K562 (cell line): ENCODE data around the gene KRT82. TPM values are rescaled to one million over a fixed set of nuclear protein-coding genes. Genes with fewer than 3 reads are reported as not detected.

ENCODE experiments used
- ATAC-seq: fragments of 200-7000 bp; cut with Tn5 transposase; 3 replicates; pipeline ENCODE4 v1.9.1; 2020; ENCODE audit warnings: moderate library complexity
- BruUV-seq: library from RNA; stranded (reverse); fragments of 400-500 nt; replicated peaks from 2 replicates; lab custom pipeline; 2021; lab: Mats Ljungman, UMichigan
- CTCF ChIA-PET: fragments of 300-600 bp; formaldehyde crosslinking; extraction: SDS; loops from one replicate; lab custom pipeline; 2021; ENCODE audit warnings: low intra/inter-chr PET ratio; lab: Yijun Ruan, JAX
- POLR2A ChIA-PET: fragments of 300-600, 350-650 bp; sonication (Branson Sonifier 250); formaldehyde crosslinking; extraction: SDS; loops from one replicate; lab custom pipeline; 2021; ENCODE audit warnings: antibody characterized with exemption, inconsistent platforms; lab: Yijun Ruan, JAX
- DNase-seq, 4 experiments: peaks; one replicate each; pipeline versions ENCODE4 v3.0.0 to v3.0.0-alpha.2; 2011 to 2018; ENCODE audit warnings: low spot score in 3 of 4, mixed read lengths in 3 of 4; ENCODE audit errors: extremely low read depth in 1 of 4
- FAIRE-seq: peaks from 2 replicates; lab custom pipeline; 2011; peaks lifted over from hg19 to GRCh38; lab: Jason Lieb, UNC
- H2AFZ ChIP-seq: 2 replicates; pipeline ENCODE4 v1.6.0; 2011; ENCODE audit warnings: low read depth, low read length, control low read depth, inconsistent platforms
- H3K27ac ChIP-seq: fragments of 200-600 bp; 3 replicates; pipeline ENCODE4 v1.8.0; 2011; ENCODE audit warnings: low read depth, mild to moderate bottlenecking, control low read depth, inconsistent platforms, low read length, moderate library complexity, mixed read lengths; ENCODE audit errors: extremely low read depth
- H3K27me3 ChIP-seq, 2 experiments: fragments of 300-600 bp in 1 of 2; 2 replicates in 1 of 2; 3 replicates in 1 of 2; pipeline versions ENCODE4 v1.6.0 to v1.8.0; 2011; ENCODE audit warnings: inconsistent platforms in 2 of 2, low read length in 2 of 2, mild to moderate bottlenecking in 1 of 2, mixed read lengths in 1 of 2, moderate library complexity in 1 of 2; ENCODE audit not compliant: control insufficient read depth in 2 of 2, insufficient read depth in 2 of 2
- H3K36me3 ChIP-seq: fragments of 300-600 bp; 3 replicates; pipeline ENCODE4 v1.8.0; 2011; ENCODE audit warnings: mild to moderate bottlenecking, low read length, inconsistent platforms; ENCODE audit not compliant: control insufficient read depth, insufficient read depth
- H3K4me1 ChIP-seq, 2 experiments: fragments of 200-600 bp in 1 of 2; replicated peaks in 1 of 2; 2 replicates in 1 of 2; 3 replicates in 1 of 2; pipeline versions ENCODE4 v1.5.1 to v1.8.0; 2011; ENCODE audit warnings: inconsistent platforms in 2 of 2, low read length in 2 of 2, mild to moderate bottlenecking in 1 of 2, mixed read lengths in 1 of 2, moderate library complexity in 1 of 2; ENCODE audit not compliant: control insufficient read depth in 2 of 2, insufficient read depth in 2 of 2
- H3K4me2 ChIP-seq: 2 replicates; pipeline ENCODE4 v1.6.1; 2011; ENCODE audit warnings: low read length, control low read depth, inconsistent platforms, mixed read lengths; ENCODE audit not compliant: insufficient read depth
- H3K4me3 ChIP-seq: fragments of 200-600 bp; sonication (generic), shearing (Covaris generic); 2 replicates; pipeline ENCODE4 v1.5.1; 2016; ENCODE audit warnings: control low read depth, inconsistent platforms
- H3K79me2 ChIP-seq: fragments of 200-600 bp; 3 replicates; pipeline ENCODE4 v1.8.0; 2011; ENCODE audit warnings: low read length, inconsistent platforms; ENCODE audit not compliant: control insufficient read depth, insufficient read depth
- H3K9ac ChIP-seq, 2 experiments: 2 replicates each; pipeline versions ENCODE4 v1.6.0 to v1.6.1; 2011; ENCODE audit warnings: low read depth in 2 of 2, low read length in 2 of 2, control low read depth in 1 of 2, inconsistent platforms in 1 of 2, mild to moderate bottlenecking in 1 of 2, mixed read lengths in 1 of 2; ENCODE audit not compliant: insufficient read depth in 1 of 2
- H3K9me1 ChIP-seq: one replicate; pipeline ENCODE4 v1.6.0; 2011; ENCODE audit warnings: inconsistent platforms, mild to moderate bottlenecking, low read length, moderate library complexity; ENCODE audit not compliant: control insufficient read depth, insufficient read depth
- H3K9me3 ChIP-seq: replicated peaks from 2 replicates; pipeline ENCODE4 v1.5.1; 2011; ENCODE audit warnings: low read depth, low read length, inconsistent platforms; ENCODE audit not compliant: control insufficient read depth, insufficient read depth
- H4K20me1 ChIP-seq: replicated peaks from 2 replicates; pipeline ENCODE4 v1.6.1; 2011; ENCODE audit warnings: low read length, inconsistent platforms, mixed read lengths; ENCODE audit not compliant: control insufficient read depth, insufficient read depth
- CBX3 ChIP-seq, 2 experiments: IDR thresholded peaks; 1 replicate in 1 of 2; 2 replicates in 1 of 2; pipeline ENCODE4 v1.6.1; 2012; ENCODE audit warnings: inconsistent platforms in 2 of 2, low read length in 2 of 2, borderline replicate concordance in 1 of 2, control low read depth in 1 of 2
- CTCF ChIP-seq, 3 experiments: IDR thresholded peaks in 2 of 3; conservative IDR thresholded peaks in 1 of 3; 2 replicates each; pipeline ENCODE4 v1.5.1; 2011 to 2012; ENCODE audit warnings: low read length in 3 of 3, mild to moderate bottlenecking in 3 of 3, control low read depth in 2 of 3, improper control_type of control experiment in 1 of 3, inconsistent platforms in 1 of 3, low read depth in 1 of 3, mixed read lengths in 1 of 3, moderate library complexity in 1 of 3; ENCODE audit not compliant: insufficient read depth in 2 of 3
- FOXJ2 ChIP-seq: fragments of 200-800 bp; sonication (Bioruptor generic); IDR thresholded peaks from 2 replicates; pipeline ENCODE4 v1.6.1; 2016; ENCODE audit warnings: missing genetic modification characterization, missing compliant biosample characterization
- WGBS: fragments of 100-300 bp; shearing (Covaris generic); methylation state at CpG from one replicate; pipeline ENCODE4 v1.1.6; 2016; ENCODE audit warnings: low coverage, mixed read lengths; ENCODE audit not compliant: insufficient coverage; ENCODE audit errors: missing lambda C conversion rate; 5-methylcytosine and 5-hydroxymethylcytosine counted together
- in situ Hi-C: fragments of 300-500 bp; cut with MboI; formaldehyde crosslinking; loops from 4 replicates; pipeline ENCODE4 v1.15.0; 2018; ENCODE audit warnings: inconsistent platforms, mixed read lengths
- intact Hi-C: fragments of 100-400 bp; cut with micrococcal nuclease; formaldehyde crosslinking; loops from 2 replicates; pipeline ENCODE4 v1.14.2; 2022
- polyA plus RNA-seq, 8 experiments: library from polyadenylated mRNA; depleted of rRNA in 4 of 8; stranded (reverse) in 5 of 8; unstranded in 3 of 8; fragments of >200 nt; fragmentation: Nextera tagmentation in 2 of 8; fragmentation: Illumina TruSeq in 1 of 8; extraction: Ambion mirVana in 2 of 8; extraction: Trizol in 1 of 8; gene quantifications; 2 replicates each; pipeline versions ENCODE4 v1.2.1 to v1.2.3, GENCODE V29; 2011 to 2014; ENCODE audit warnings: inconsistent platforms in 1 of 8, missing spikeins in 1 of 8
- total RNA-seq, 7 experiments: library from RNA; depleted of rRNA in 6 of 7; stranded (reverse); fragments of >200 nt in 6 of 7; fragmentation: Illumina TruSeq in 2 of 7; extraction: Trizol in 2 of 7; gene quantifications; 2 replicates each; pipeline versions ENCODE4 v1.2.1 to v1.2.3, GENCODE V29; 2011 to 2021; ENCODE audit warnings: low replicate concordance in 1 of 7
- TF ChIP-seq, protein P1 (sequence below): fragments of 450-650 bp; formaldehyde crosslinking; IDR thresholded peaks from 2 replicates; pipeline ENCODE4 v1.4.0; 2022; ENCODE audit warnings: missing genetic modification characterization

Gene KRT82
- total and polyA plus RNA-seq, 9 of the 15 experiments (the other 6 are each of a cell fraction or from before 2014, with no cell fraction given): not detected

- TF ChIP-seq FOXJ2 (tag): no peak
- no peak for TF ChIP-seq CBX3 (IDR thresholded peaks at IDR 0.05; ENCODE audit: borderline replicate concordance in 1 of 2, low read length in 2 of 2)
Observed at GRCh38 chr12:52363111-52363679, 42.9 kb downstream of the KRT82 start (continued).

DNA sequence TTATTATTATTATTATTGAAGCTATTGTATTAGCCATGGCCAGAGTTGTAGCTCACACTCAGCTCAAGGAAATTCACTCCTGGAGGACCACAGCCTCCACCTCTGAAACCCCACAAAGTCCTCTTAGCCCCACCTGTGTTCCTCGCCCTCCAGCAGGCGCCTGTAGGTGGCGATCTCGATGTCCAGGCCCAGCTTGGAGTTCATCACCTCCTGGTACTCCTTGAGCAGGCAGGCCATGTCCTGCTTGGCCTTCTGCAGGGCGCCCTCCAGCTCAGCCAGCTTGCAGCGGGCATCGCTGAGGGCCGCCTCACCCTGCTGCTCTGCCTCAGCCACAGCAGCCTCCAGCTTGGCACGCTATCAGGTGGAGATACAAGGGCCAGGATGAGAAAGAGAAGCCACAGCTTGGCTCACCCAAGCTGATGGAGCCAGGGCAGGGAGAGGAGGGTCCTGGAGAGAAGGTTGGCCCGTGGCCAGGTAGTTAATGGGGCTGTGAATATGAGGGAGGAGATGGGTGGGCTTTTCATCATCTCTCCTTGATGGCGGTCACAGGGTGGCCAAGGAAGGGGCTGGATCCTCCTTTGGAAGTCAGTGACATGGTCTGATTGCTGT, 43.9 kb downstream of the KRT82 start:
- H3K27ac ChIP-seq: no peak overlapping the region
- H3K36me3 ChIP-seq: no peaks in the 10 kb centered on the region
- no TSS peak for BruUV-seq
- in situ Hi-C loops: no loop called here
- H3K9ac ChIP-seq: no peak overlapping the region
- intact Hi-C loops: loop anchor here (10.0 kb wide), 1 partner anchor 207 kb away; no protein-coding TSS in a partner anchor
- CTCF ChIA-PET: no interaction called here
- H3K4me3 ChIP-seq: no peak overlapping the region
- H2AFZ ChIP-seq: no peak overlapping the region
- no peaks in the 10 kb centered on the region for H3K79me2 ChIP-seq
- no peak for FAIRE-seq
- H3K9me1 ChIP-seq: no peaks in the 10 kb centered on the region
- TF ChIP-seq CTCF (IDR thresholded peaks at IDR 0.05 in 2 of 3, conservative IDR thresholded peaks at IDR 0.05 in 1 of 3; ENCODE audit: insufficient read depth in 2 of 3, low read depth in 1 of 3, low read length in 3 of 3): peak; percentile 32 to 63 (median 50); a peak in 5 of 6 replicates
- TF ChIP-seq, protein P1, sequence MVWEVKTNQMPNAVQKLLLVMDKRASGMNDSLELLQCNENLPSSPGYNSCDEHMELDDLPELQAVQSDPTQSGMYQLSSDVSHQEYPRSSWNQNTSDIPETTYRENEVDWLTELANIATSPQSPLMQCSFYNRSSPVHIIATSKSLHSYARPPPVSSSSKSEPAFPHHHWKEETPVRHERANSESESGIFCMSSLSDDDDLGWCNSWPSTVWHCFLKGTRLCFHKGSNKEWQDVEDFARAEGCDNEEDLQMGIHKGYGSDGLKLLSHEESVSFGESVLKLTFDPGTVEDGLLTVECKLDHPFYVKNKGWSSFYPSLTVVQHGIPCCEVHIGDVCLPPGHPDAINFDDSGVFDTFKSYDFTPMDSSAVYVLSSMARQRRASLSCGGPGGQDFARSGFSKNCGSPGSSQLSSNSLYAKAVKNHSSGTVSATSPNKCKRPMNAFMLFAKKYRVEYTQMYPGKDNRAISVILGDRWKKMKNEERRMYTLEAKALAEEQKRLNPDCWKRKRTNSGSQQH (CRISPR knock-in tag): no peak
- POLR2A ChIA-PET: interaction anchor here (0.6 kb wide), 2 partner anchors 11 to 23 kb away, joined by 3 to 4 read pairs; partner anchors contain the start of gene KRT84
- peaks cover 24 to 55% of the 10 kb centered on the region in 2 experiments; a peak in 4 of 5 replicates for H3K27me3 ChIP-seq
- WGBS: under 1% methylated on average over 11 of the region's 11 CpGs
- no peaks in the 10 kb centered on the region for H3K4me1 ChIP-seq
- H3K4me2 ChIP-seq: no peak overlapping the region
- peak in 3 of 4 experiments; percentile 23 to 38 (median 31) for DNase-seq
- H4K20me1 ChIP-seq: peaks cover 2% of the 10 kb centered on the region; the same call in 1 of the 2 replicates
- H3K9me3 ChIP-seq: no peaks in the 10 kb centered on the region
- ATAC-seq: peak; percentile 68
